ENCODE measurements around the gene EPHA2. TPM values are rescaled to one million over a fixed set of nuclear protein-coding genes. Genes with fewer than 3 reads are reported as not detected.

Gene EPHA2
- total RNA-seq, 2 experiments from 2014 or later, result not detected

- peaks cover 50% of the 10 kb centered on the region for H3K27me3 Mint-ChIP-seq
- no peak overlapping the region for H3K4me3 Mint-ChIP-seq
- DNase-seq (no peak), ATAC-seq (no peak)
- CTCF ChIA-PET, result interaction anchor here (1.0 to 1.4 kb wide), 4 partner anchors 30 to 86 kb away, joined by 3 to 5 read pairs (median 4); no protein-coding TSS in a partner anchor
- H3K27ac Mint-ChIP-seq, result no peak overlapping the region
- peaks cover 25% of the 10 kb centered on the region for H3K4me1 Mint-ChIP-seq
- no peaks in the 10 kb centered on the region for H3K36me3 Mint-ChIP-seq
- no peaks in the 10 kb centered on the region for H3K9me3 Mint-ChIP-seq (ENCODE audit: low read depth)
These were observed 1.1 kb upstream of the EPHA2 start for GRCh38 chr1:16156848-16157495.

- CTCF ChIA-PET, result interaction anchor here (0.6 to 1.3 kb wide), 4 partner anchors 10 to 362 kb away, joined by 3 to 4 read pairs (median 4); no protein-coding TSS in a partner anchor
- H3K4me3 Mint-ChIP-seq, result no peak overlapping the region
- H3K27me3 Mint-ChIP-seq, result peaks cover 42% of the 10 kb centered on the region
These were observed 1.7 kb downstream of the EPHA2 start for GRCh38 chr1:16153999-16154673.

GRCh38 chr1:16153096-16153998 lies 2.5 kb downstream of the EPHA2 start:
- no peak overlapping the region for H3K4me3 Mint-ChIP-seq
- H3K27ac Mint-ChIP-seq, result no peak overlapping the region
- H3K36me3 Mint-ChIP-seq, result no peaks in the 10 kb centered on the region
- CTCF ChIA-PET, result interaction anchor here (1.0 kb wide), 1 partner anchor 71 kb away, joined by 4 read pairs; no protein-coding TSS in a partner anchor
- peaks cover 23% of the 10 kb centered on the region for H3K4me1 Mint-ChIP-seq
- DNase-seq, result no peak
- no peak for ATAC-seq
- peaks cover 42% of the 10 kb centered on the region for H3K27me3 Mint-ChIP-seq
- no peaks in the 10 kb centered on the region for H3K9me3 Mint-ChIP-seq (ENCODE audit: low read depth)

More at GRCh38 chr1:16153999-16154673, 1.7 kb downstream of the EPHA2 start:
- Mint-ChIP-seq H3K27ac (no peak overlapping the region), H3K9me3 (ENCODE audit: low read depth) (no peaks in the 10 kb centered on the region), H3K4me1 (peaks cover 25% of the 10 kb centered on the region), H3K36me3 (no peaks in the 10 kb centered on the region)
- DNase-seq (no peak), ATAC-seq (no peak)

GRCh38 chr1:16152481-16153087 lies 3.3 kb downstream of the EPHA2 start:
- CTCF ChIA-PET, result interaction anchor here (1.0 kb wide), 1 partner anchor 70 kb away, joined by 4 read pairs; no protein-coding TSS in a partner anchor
- ATAC-seq, result no peak
- Mint-ChIP-seq H3K9me3 (ENCODE audit: low read depth) (no peaks in the 10 kb centered on the region), H3K4me3 (no peak overlapping the region), H3K4me1 (peaks cover 16% of the 10 kb centered on the region), H3K36me3 (no peaks in the 10 kb centered on the region), H3K27me3 (peaks cover 39% of the 10 kb centered on the region), H3K27ac (no peak overlapping the region)
- no peak for DNase-seq

- no peaks in the 10 kb centered on the region for H3K36me3 Mint-ChIP-seq
- DNase-seq (no peak), ATAC-seq (no peak)
- CTCF ChIA-PET, result no interaction called here
- no peaks in the 10 kb centered on the region for H3K9me3 Mint-ChIP-seq (ENCODE audit: low read depth)
- H3K4me1 Mint-ChIP-seq, result peaks cover 11% of the 10 kb centered on the region
- H3K4me3 Mint-ChIP-seq, result no peak overlapping the region
- H3K27ac Mint-ChIP-seq, result no peak overlapping the region
- H3K27me3 Mint-ChIP-seq, result peaks cover 35% of the 10 kb centered on the region
These were observed 3.9 kb downstream of the EPHA2 start for GRCh38 chr1:16151995-16152384.

- peaks cover 29% of the 10 kb centered on the region for H3K27me3 Mint-ChIP-seq
- no peak for DNase-seq
These were observed 4.5 kb downstream of the EPHA2 start for GRCh38 chr1:16151196-16151994.

GRCh38 chr1:16150508-16150907 lies 5.4 kb downstream of the EPHA2 start:
- no peak for DNase-seq
- Mint-ChIP-seq H3K27me3 (peaks cover 21% of the 10 kb centered on the region), H3K27ac (no peak overlapping the region), H3K36me3 (no peaks in the 10 kb centered on the region), H3K9me3 (ENCODE audit: low read depth) (no peaks in the 10 kb centered on the region), H3K4me1 (peaks cover 9% of the 10 kb centered on the region), H3K4me3 (no peak overlapping the region)
- CTCF ChIA-PET, result no interaction called here
- ATAC-seq, result no peak

More at GRCh38 chr1:16151196-16151994, 4.5 kb downstream of the EPHA2 start:
- no peak for ATAC-seq
- peaks cover 11% of the 10 kb centered on the region for H3K4me1 Mint-ChIP-seq
- H3K36me3 Mint-ChIP-seq, result no peaks in the 10 kb centered on the region
- H3K27ac Mint-ChIP-seq, result no peak overlapping the region
- no peaks in the 10 kb centered on the region for H3K9me3 Mint-ChIP-seq (ENCODE audit: low read depth)
- no peak overlapping the region for H3K4me3 Mint-ChIP-seq
- CTCF ChIA-PET, result no interaction called here

- no peak overlapping the region for H3K4me3 Mint-ChIP-seq
- no peak overlapping the region for H3K27ac Mint-ChIP-seq
- H3K9me3 Mint-ChIP-seq (ENCODE audit: low read depth), result no peaks in the 10 kb centered on the region
These were observed 6.0 kb downstream of the EPHA2 start for GRCh38 chr1:16149702-16150488.

GRCh38 chr1:16149146-16149545 lies 6.7 kb downstream of the EPHA2 start:
- H3K4me1 Mint-ChIP-seq, result peaks cover 4% of the 10 kb centered on the region
- no peak for DNase-seq
- no peaks in the 10 kb centered on the region for H3K9me3 Mint-ChIP-seq (ENCODE audit: low read depth)
- no peak overlapping the region for H3K4me3 Mint-ChIP-seq
- H3K36me3 Mint-ChIP-seq, result no peaks in the 10 kb centered on the region
- H3K27ac Mint-ChIP-seq, result no peak overlapping the region
- no peak for ATAC-seq
- peaks cover 12% of the 10 kb centered on the region for H3K27me3 Mint-ChIP-seq
- CTCF ChIA-PET, result interaction anchor here (1.1 kb wide), 1 partner anchor 67 kb away, joined by 4 read pairs; no protein-coding TSS in a partner anchor

More at GRCh38 chr1:16149702-16150488, 6.0 kb downstream of the EPHA2 start:
- Mint-ChIP-seq H3K36me3 (no peaks in the 10 kb centered on the region), H3K4me1 (peaks cover 6% of the 10 kb centered on the region), H3K27me3 (peaks cover 19% of the 10 kb centered on the region)
- no peak for DNase-seq
- no peak for ATAC-seq
- CTCF ChIA-PET, result no interaction called here

GRCh38 chr1:16148329-16149092 lies 7.4 kb downstream of the EPHA2 start:
- H3K4me3 Mint-ChIP-seq, result no peak overlapping the region
- H3K27me3 Mint-ChIP-seq, result peaks cover 6% of the 10 kb centered on the region
- no peak overlapping the region for H3K27ac Mint-ChIP-seq
- H3K9me3 Mint-ChIP-seq (ENCODE audit: low read depth), result no peaks in the 10 kb centered on the region
- CTCF ChIA-PET, result interaction anchor here (0.6 to 1.1 kb wide), 3 partner anchors 66 to 367 kb away, joined by 3 to 4 read pairs (median 3); no protein-coding TSS in a partner anchor
- H3K4me1 Mint-ChIP-seq, result peaks cover 2% of the 10 kb centered on the region
- H3K36me3 Mint-ChIP-seq, result no peaks in the 10 kb centered on the region
- DNase-seq (no peak), ATAC-seq (no peak)

All from activated CD8-positive, alpha-beta memory T cell treated with anti-CD3 and anti-CD28 coated beads, Interleukin-2, amount 10 ng/mL, durations not matched to agents 7 days and 5 days (primary cell).